GM21515 (cell line): Measurements from ENCODE around the gene LY6G6F.

Experiments
- ATAC-seq: cut with Tn5 transposase; IDR thresholded peaks from one replicate; pipeline ENCODE4 v1.9.1; 2021; ENCODE audit not compliant: unreplicated experiment

The LY6G6F gene

DNA sequence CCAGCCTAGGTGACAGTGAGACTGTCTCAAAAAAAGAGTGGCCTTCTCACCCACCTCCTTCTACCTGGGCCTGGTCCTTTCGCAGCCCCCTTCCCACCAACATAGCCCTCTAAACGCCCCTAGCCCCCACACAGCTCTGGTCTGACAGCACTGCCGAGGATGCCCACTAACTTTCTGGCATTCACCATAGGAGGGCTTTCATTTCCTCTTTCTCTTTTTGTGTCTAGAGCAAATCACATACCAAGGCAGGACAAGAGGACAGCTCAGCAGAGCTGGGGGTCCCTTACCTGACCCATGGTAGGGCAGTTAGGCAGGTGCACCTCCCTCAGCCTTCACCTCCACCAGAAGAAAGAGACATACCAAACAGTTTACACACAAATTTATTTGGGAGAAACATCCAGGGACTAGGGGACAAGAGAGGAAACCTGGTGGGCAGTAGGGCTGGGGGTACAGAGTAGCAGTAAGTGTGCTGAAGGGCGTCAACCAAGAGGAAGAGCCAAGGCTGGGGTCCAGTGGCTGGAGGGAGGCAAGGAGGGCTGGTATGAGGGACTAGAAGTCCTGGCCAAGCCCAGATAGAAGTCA lies 30.3 kb upstream of the LY6G6F start:
- ATAC-seq: no peak

DNA sequence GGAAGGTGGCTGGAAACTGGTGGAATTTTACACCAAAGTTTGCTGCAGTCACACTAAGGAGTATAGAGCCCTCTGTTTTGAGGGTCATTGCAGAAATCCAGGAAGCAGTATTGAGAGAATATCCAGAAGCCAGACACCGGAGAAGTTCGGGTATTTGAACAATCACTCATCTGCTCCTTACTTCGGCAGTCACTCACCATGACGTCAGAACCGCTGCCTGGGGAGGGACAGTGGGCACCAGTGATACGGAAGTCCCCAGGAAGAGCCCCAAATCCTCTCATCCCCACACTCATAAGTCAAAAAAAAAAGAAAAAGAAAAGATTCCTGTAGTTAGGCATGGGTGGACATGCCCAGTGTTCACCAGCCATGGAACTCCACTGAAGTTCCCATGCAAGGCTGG lies 29.8 kb upstream of the LY6G6F start:
- ATAC-seq: no peak

DNA sequence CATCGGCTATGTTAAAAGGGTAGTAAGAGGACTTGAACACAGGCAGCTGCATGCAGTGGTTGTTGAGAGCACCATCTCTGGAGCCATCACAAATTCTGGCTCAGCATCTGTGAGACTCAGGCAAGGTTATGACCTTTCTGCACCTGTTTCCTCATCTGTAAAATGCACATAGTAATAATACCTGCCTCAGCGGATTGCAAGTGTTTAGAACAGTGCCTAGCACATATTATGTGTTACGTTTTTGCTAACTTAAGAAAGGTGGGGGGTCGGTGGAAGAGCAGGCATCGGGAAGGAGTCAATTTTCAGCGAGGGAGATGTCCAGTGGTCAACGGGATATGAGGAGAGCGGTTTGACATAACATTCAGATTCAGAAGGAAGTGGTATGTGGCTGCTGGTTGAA lies 28.7 kb upstream of the LY6G6F start:
- no peak for ATAC-seq

DNA sequence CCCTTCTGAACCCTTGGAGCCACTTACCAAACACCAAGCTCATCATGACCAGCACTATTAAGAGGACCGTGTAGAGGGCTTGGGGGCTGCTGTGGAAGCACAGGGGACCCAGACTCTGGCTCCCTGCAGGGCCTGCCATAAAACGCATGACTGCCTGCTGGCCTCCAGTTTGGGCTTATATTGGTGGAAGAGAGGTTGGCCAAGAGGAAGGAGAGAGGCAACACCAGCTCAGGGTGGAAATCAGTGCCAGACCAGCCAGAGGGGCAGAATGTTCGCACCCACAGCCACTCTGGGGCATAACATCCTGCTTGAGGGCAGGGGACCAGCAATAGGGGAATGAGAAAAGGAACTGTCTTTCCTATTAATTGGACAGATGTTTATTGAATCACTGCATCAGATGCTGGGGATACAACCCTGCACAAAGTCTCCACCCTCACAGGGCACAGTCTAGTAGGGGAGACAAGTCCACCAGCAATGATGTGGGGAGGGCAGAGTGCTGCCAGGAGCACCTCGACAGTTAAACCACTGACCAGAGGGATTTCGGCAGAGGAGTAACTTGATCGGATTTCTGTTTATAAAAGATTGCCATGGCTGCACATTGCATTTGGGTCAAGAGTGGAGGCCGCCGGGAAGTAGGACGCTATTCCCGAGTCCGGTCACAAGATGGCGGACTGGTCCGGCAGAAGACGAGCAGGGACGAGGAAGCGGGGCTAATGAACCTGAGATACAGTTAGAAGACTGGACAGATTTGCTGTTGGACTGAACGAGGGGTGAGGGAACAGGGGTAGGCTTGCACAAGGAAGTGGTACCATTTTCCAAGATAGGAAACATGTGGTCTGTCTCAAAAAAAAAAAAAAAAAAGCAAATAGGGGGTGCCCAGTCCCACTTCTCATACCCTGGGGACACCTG lies 26.2 kb upstream of the LY6G6F start, which contains the start of gene LY6G5C:
Gene LY6G5C (minus strand): TSS at position 842 of the 909 bp plus-strand sequence. CDS start 694 bp downstream, at position 148.
- ATAC-seq: no peak

DNA sequence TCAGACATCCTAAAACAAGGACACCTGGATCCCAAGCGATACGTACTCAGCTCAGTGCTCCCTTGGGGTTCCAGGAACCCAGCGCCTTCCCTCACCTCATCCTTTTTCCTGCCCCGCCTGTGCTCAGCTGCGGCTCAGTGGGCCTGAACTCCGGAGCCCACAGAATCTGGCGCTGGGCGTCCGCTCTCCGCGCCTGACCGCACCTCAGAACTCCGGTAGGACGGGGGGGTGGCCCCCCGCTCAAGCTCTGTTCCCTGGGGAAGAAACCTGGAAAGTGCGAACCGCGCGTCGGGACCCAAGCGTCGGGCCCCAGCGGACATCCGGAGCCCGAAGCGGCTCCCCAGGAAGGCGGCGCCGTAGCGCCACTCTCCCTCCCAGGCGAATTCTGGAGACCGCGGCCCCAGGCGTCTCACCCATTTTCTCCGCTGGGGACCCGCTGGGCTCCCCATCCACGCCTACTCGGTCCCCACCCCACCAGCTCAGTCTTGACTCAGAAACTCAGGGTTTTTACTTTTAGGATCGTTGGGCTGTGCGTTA lies 25.5 kb upstream of the LY6G6F start:
- ATAC-seq: no peak

DNA sequence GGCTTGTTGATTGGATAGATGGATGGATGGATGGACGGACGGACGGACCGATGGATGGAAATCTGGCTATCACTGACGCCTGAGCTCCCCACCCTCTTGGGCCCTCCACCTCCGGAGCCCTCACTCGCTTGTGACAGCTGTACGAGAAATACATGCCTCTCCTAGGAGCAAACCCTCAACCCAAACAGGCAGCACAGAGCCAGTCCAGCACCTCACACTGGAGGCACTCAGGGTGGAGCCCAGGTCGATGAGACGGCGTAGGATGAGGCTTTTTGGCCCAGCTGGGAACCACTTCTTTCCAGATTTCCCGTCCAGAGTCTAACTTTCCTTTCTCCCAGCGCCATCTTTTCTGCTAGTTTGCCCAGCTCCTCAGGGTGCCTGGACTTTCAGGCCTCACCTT lies 23.1 kb upstream of the LY6G6F start:
- ATAC-seq: no peak

DNA sequence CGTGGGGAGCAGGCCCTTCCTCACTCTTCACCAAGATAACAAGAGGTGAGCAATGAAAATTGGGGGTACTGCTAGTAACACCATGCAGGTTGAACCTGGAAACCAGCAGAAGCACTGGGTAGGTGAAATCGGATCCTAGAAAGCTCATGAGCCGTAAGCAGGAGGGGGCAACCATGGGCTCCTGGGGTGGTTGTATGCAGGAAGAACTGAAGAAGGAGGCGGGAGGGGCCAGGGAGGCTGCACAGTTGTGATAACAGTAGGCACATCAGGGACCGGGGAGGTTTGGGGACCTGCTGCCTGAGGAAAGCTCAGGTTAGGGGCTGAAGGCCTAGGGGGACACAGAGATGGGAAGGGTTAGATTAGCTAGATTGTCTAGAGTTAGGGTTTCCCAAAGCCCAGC lies 20.2 kb upstream of the LY6G6F start:
- ATAC-seq: no peak

DNA sequence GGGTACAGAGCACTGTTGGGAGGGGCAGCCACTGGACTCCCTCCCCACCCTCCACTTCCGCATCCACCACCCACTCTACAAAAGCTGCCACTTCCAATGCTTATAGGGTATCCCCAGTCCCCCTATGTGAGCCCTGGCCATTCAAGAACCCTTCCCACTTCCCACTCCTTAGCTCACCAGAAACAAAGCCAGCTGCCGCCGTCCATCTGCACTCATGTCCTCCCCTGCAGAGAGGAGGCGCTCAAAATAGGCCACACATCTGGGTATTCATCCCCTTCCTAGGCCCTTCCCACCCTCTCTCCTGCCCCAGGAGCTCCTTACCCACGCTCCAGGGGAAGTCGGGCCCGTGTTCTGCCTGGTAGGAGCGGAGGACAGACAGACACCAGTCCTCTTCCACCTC lies 19.3 kb upstream of the LY6G6F start:
- no peak for ATAC-seq

DNA sequence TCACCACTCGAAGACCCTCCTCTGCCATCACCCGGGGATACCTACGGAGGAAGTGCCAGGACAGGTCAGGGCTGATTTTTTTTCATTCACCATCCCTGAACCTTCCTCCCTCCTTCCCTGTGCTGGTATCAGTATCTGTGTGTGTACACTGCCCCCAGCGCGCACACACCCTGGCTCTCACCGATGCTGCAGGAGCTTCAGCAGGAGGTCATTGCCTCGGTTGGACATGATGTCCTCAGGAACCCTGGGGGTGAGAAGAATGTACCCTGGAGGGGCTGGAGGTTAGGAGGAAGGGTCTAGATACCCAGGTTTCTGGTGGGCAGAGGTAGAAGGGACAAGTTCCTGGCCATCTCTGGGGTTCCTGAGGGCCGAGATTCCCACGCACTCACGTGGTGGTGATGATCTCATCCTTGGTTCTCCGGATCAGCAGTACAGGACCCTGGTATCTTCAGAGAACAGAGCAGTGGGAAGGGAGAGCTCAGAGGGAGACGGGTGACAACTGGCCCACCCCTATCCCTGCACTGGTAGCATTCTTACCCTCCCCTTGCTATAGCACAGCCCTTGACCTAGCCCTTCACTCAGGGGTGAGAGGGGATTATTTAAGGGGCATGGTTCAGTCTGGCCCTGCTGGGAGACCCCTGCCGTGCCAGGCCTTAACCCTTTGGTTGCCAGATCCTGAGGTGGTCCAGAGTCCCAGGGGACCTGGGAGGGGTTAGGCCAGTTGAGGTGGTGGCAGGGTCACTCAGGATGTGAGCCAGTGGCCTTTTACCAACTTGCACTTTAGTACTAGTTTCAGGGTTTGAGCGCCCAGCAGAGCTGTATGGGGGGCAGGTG lies 18.6 kb upstream of the LY6G6F start:
- no peak for ATAC-seq

DNA sequence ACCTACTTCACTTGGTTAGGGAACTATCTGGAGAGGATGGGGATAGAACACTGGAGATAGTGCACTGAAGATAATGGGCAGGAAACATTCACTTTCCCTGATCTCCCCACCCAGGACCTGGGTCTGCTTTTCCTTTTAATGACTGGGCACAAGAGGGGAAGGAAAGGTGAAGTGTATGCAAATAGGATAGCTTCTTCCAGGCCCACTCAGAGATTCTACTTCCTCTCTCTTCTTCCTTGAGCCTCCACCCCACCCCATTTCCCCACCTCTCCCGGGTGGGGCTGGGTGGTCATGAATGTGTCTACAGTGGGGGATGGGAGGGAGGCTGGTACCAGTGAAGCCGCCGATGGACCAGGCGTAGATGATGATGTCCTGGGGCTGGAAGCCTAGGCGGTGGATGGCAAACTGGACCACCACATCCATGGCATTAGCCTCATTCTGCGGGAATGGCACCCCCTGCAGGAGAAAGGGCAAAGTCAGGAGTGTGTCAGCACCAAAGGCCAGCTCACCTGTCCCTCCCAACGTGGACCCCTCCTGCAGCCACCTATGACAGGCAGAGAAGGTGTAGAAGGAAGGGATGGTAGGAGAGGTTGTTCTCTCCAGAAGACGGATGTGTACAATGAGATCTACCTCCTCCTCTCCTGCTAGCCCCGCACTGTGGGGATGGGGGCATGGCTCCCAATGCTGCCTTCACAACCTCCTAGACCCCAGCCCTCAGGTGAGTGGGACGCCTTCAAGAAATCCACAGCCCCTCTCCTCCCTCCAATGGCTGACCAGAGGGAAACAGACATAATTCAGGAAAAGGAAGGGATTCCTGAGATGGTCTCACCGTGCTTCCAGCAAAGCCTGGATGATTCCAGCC lies 17.2 kb upstream of the LY6G6F start:
- ATAC-seq: no peak

DNA sequence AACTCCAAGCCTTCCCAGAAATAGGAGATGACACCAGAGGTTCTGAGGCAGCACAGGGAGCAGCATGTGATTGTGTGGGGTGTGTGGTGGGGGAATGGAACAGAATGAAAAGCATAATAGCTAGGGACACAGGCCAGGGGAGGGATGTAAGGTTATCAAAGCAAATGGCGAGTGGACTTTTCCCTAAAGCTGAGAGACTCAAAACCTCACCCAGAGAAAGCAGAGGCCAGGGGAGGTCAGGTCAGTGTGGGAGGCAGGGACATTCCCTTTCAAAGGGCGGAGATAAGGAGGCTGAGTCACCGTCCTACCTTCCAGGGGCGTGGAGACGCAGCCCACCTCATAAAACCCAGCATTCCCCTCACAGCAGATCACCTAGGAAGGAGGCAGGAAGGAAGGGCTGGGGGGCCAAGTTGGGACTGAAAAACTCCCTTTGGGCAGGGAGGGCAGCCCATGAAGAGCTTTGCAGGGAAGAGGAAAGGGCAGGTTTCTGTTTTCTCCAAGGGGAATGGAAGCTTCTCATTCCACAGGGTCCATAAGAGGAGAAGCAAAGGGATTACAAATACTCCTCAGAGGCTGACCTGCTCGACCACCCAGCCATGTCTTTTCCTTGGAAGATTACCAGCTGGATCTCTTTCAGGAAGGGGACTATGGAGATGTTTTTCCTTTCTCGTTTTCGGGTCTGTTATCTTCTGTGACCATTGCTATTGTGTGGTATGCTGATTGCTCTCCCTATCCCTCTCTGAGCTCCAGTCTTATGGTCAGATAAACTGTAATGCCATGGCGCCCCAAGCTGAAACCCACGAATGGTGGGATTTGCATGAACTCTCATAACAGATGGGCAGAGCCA lies 16.2 kb upstream of the LY6G6F start:
- ATAC-seq: no peak

DNA sequence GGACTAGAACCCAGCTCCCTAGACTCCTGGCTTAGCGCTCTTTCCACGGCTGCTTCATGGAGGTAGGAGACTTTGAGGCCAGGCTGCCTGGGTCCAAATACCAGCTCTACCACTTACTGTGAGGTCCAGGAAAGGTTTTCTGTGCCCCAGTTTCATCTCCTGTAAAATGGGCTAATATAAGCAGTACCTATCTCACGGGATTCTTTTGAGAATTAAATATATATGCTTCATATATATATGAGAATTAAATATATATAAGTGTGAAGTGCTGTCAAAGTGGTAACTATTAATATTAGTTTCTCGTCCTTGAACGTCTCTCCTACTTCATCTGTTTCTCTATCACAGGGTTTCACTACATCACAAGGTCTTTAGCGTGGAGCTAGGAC lies 15.6 kb upstream of the LY6G6F start:
- no peak for ATAC-seq

DNA sequence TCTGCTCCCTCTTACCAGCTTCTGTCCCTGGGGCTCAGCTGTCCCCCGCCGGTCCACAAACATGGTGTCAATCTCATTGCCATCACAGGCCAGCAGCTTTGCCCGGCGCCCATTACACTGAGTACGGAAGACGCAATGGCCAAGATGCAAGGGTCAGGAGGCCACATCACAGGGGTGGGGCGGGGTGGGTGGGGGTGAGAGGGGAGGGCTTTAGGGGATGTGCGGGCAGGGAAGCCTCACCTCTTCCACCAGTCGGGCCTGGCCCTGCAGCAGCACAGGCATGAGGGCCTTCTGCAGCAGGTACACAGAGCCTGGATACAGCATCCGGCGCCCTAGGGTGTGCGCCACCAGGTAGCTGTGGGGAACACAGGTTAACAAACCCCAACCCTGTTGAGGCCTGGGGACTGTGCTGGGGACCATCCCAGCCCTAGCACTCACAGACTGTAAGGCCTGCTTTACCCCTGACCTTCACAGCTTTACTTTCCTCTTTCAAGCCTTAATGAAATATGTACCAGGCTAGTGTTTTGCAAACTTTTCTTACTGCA lies 15.0 kb upstream of the LY6G6F start:
- ATAC-seq: no peak

DNA sequence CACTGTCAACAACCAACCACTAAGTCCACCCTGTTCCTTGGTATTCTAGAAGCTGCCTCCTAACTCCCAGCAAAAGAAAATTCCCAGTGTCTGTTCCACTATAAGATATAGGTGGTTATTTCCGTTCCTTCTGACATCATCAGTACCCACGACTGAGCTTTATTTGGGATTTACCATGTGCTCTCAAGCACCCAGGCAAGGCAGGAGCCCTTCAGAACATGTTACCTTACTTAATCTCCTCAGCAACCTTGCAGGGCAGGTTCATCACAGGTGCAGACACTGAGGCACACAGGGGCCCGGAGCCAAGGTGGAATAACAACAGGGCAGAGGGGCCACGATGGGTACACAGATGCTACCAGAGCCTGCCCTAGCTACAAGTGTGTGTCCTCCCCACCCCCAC lies 14.3 kb upstream of the LY6G6F start:
- no peak for ATAC-seq

DNA sequence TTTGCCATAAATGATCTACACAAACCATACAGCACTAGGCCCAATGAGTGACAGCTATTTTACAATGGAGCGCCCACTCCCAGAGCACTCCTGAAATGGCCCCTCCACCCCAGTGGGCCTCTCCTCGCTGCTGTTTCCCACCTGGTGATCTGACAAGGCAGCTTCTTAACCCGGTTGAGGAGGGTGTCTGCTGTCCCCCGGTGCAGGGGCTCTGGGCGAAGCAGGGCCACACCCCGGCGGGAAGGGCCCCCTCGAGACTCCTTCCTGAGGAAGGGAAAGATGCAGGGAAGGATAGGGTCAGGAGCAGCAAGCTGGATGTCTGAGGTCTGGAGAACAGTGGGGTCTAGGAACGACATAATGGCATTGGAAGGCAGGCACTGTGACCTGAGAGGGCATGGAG lies 13.8 kb upstream of the LY6G6F start:
- ATAC-seq: no peak

DNA sequence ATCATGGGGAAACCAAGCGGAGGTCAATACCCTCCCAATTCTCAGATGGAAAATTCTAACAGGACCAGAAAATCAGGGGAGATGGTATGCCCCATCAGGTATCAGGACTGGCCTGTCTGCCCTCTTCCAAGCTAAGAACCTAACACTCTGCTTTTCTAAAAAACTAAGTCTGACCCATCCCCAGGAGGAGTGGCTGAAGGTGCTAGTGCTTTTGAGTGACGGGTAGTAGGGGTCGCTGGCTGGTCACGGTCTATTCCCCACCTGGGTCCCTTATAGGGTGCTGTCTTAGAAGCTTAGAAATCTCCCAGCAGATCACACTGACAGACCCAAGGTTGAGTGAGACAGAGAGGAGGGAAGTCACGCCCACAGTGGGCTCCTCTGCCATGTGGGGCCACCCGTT lies 13.1 kb upstream of the LY6G6F start:
- no peak for ATAC-seq

DNA sequence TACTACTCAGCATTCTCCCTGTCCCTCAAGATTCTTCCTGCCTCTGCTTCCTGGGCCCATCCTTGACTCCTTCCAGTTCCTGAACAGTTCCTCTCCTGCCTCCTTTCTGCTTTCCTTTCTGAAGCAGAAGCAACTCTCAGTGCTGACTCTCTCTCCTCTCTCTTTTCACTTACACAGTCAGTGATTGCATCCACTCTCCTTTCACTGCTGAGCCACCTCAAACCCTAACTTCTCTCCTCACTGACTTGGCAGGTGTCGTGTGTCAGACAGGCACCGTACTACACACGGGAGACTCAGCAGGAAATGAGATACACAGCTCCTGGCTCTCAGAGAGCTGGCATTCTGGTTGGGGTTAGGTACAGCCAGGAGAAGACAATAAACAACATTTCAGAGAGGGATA lies 9.1 kb upstream of the LY6G6F start:
- ATAC-seq: no peak

DNA sequence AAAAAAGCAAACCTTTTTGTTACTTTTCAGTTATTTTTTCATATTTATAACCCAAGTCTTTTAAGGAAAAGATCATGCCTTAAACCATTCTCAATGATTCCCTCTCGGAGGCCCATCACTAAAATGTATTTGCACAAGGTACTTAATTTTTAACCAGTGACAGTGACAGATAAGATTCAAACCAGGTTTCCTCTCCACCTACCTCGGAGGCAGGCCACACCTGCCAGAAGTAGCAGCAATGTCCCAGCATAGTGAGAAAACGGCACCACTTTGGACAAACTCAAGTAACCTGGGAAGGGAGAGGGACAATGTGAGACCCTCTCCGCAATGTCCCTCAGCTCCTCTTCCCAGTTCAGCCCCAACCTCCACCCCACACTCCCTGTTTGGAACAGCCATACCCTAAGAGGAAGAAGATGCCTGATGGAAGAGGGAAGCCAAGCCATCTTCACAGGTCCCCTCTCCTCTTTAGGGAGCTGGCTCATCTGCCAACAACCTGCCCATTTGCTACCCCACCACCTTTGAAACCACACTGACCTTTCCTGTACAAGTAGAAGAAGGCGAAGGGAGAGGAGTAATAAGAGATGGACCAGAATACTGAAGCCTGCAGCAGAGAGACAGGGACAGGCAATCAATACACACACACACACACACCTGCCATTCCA lies 5.8 kb upstream of the LY6G6F start:
- ATAC-seq: no peak
